ENCODE measurements around the gene IRF5. TPM values are rescaled to one million over a fixed set of nuclear protein-coding genes. Genes with fewer than 3 reads are reported as not detected.

The IRF5 gene
- total and polyA plus RNA-seq, 10 donors, result 26.2 to 56.3 (median 42.2) TPM

DNA sequence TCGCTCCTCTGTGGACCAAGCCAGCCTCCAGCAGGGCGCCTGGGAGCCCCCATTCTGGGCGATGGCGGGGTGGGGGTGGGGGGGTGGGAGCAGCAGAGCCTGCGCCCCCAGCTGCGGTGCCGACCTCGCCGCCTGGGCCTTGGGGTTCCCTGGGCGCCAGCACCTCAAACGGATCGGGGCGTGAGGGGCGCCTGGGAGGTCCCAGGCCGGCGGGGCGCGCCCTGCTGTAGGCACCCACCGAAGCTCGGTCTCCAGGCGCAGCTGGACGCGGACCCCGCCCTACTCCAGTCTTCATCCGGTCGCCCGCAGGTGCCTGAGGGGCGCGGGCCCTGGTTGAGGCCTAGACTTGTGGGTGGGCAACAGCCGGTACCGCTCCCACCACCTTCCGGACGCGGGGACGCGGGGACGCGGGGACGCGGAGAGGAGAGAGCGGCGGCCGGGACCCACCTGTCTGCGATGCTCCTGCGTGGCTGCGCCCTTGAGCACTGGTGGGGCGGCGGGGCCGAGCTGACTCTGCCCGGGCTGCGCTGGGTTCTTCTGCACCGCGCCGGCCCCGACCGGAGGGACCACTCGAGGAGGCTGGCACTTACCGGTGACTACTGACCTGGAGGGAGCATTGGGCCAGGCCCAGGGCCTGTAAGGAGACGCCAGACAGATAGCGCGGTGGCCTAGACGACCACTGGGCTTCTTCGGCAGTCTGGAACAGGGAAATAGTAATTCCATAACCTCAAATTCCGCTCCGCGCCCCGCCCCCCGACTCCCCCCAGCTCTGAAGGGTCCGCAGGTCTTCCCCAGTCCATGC, 21.7 kb upstream of the IRF5 start:
- DNase-seq, result peak; percentile 68
- no peaks in the 10 kb centered on the region for H3K36me3 ChIP-seq
- H3K27me3 ChIP-seq (replicated peaks in 1 of 7), result peaks cover 0 to 59% (median 27%) of the 10 kb centered on the region in 7 donors
- H3K9me3 ChIP-seq, result no peaks in the 10 kb centered on the region
- no peak overlapping the region for H3K27ac ChIP-seq
- 26 to 58% (median 42%) methylated on average over 33 to 69 of the region's 69 CpGs for WGBS, 5 donors
- peaks cover 3 to 27% (median 16%) of the 10 kb centered on the region in 6 donors for H3K4me1 ChIP-seq
- peak overlapping the region in 4 of 8 donors; percentile 21 to 61 (median 28) for H3K4me3 ChIP-seq
- intact Hi-C loops (cut with DNase I; ENCODE audit: low total_unique reads), result no loop called here
- TF ChIP-seq POLR2A (IDR thresholded peaks at IDR 0.05), result no peak
- TF ChIP-seq, protein P1, sequence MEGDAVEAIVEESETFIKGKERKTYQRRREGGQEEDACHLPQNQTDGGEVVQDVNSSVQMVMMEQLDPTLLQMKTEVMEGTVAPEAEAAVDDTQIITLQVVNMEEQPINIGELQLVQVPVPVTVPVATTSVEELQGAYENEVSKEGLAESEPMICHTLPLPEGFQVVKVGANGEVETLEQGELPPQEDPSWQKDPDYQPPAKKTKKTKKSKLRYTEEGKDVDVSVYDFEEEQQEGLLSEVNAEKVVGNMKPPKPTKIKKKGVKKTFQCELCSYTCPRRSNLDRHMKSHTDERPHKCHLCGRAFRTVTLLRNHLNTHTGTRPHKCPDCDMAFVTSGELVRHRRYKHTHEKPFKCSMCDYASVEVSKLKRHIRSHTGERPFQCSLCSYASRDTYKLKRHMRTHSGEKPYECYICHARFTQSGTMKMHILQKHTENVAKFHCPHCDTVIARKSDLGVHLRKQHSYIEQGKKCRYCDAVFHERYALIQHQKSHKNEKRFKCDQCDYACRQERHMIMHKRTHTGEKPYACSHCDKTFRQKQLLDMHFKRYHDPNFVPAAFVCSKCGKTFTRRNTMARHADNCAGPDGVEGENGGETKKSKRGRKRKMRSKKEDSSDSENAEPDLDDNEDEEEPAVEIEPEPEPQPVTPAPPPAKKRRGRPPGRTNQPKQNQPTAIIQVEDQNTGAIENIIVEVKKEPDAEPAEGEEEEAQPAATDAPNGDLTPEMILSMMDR (IDR thresholded peaks at IDR 0.05 in 8 of 11, conservative IDR thresholded peaks at IDR 0.05 in 3 of 11), result no peak
- TF ChIP-seq POLR2AphosphoS5 (IDR thresholded peaks at IDR 0.05), result no peak

GRCh38 chr7:128916643-128916915, 21.1 kb upstream of the IRF5 start:
- Histone ChIP-seq H3K27me3 (replicated peaks in 1 of 7) (peaks cover 0 to 59% (median 27%) of the 10 kb centered on the region in 7 donors), H3K4me1 (peaks cover 3 to 25% (median 16%) of the 10 kb centered on the region in 6 donors), H3K4me3 (no peak overlapping the region), H3K27ac (no peak overlapping the region), H3K36me3 (no peaks in the 10 kb centered on the region), H3K9me3 (no peaks in the 10 kb centered on the region)
- DNase-seq, result no peak
- 92 to 97% (median 95%) methylated on average over 7 of the region's 7 CpGs for WGBS, 5 donors
- intact Hi-C loops (cut with DNase I; ENCODE audit: low total_unique reads), result no loop called here
- TF ChIP-seq POLR2A (IDR thresholded peaks at IDR 0.05), result no peak
- TF ChIP-seq, protein P1 (IDR thresholded peaks at IDR 0.05 in 8 of 11, conservative IDR thresholded peaks at IDR 0.05 in 3 of 11), result no peak
- no peak for TF ChIP-seq POLR2AphosphoS5 (IDR thresholded peaks at IDR 0.05)

DNA sequence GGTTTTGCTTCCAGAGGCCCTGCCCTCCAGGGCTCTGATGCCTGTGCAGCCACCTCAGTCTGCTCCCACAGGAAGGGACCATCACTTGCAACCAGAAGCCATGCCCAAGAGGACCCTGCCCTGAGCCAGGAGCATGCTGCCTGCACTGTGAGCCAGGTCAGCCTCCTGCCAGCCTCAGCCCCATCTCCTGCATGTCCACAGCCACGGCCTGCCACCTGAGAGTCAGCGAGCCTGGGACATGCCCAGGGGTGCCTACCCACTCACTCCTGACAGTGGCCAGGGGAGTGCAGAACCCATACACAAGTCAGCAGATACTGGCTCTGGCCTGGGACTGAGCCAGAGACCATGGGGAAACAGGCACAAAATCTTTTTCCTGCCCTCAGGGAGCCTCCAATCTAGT, 20.6 kb upstream of the IRF5 start:
- H3K9me3 ChIP-seq, result no peaks in the 10 kb centered on the region
- H3K4me1 ChIP-seq, result peaks cover 3 to 25% (median 16%) of the 10 kb centered on the region in 6 donors
- TF ChIP-seq POLR2A (IDR thresholded peaks at IDR 0.05) (no peak), POLR2AphosphoS5 (IDR thresholded peaks at IDR 0.05) (no peak)
- TF ChIP-seq, protein P1 (IDR thresholded peaks at IDR 0.05 in 8 of 11, conservative IDR thresholded peaks at IDR 0.05 in 3 of 11), result no peak
- 88 to 100% (median 95%) methylated on average over 2 of the region's 2 CpGs; no CpG with 5 or more reads in 1 of the 5 donors for whole genome bisulfite sequencing, 5 donors
- no peak overlapping the region for H3K4me3 ChIP-seq
- intact Hi-C loops (cut with DNase I; ENCODE audit: low total_unique reads), result no loop called here
- no peak overlapping the region for H3K27ac ChIP-seq
- H3K36me3 ChIP-seq, result no peaks in the 10 kb centered on the region
- DNase-seq, result peak; percentile 67
- H3K27me3 ChIP-seq (replicated peaks in 1 of 7), result peaks cover 0 to 61% (median 27%) of the 10 kb centered on the region in 7 donors

- WGBS, 5 donors, result 80 to 88% (median 86%) methylated on average over 8 of the region's 8 CpGs
- Histone ChIP-seq H3K36me3 (no peaks in the 10 kb centered on the region), H3K27ac (no peak overlapping the region), H3K4me3 (no peak overlapping the region), H3K27me3 (replicated peaks in 1 of 7) (peaks cover 0 to 70% (median 27%) of the 10 kb centered on the region in 7 donors), H3K4me1 (peaks cover 3 to 25% (median 16%) of the 10 kb centered on the region in 6 donors), H3K9me3 (no peaks in the 10 kb centered on the region)
- TF ChIP-seq POLR2A (IDR thresholded peaks at IDR 0.05) (no peak), POLR2AphosphoS5 (IDR thresholded peaks at IDR 0.05) (no peak)
- TF ChIP-seq, protein P1 (IDR thresholded peaks at IDR 0.05 in 8 of 11, conservative IDR thresholded peaks at IDR 0.05 in 3 of 11), result no peak
- intact Hi-C loops (cut with DNase I; ENCODE audit: low total_unique reads), result no loop called here
- peak; percentile 40 for DNase-seq
These were observed 19.6 kb upstream of the IRF5 start for GRCh38 chr7:128918016-128918665.

All from spleen (tissue), 11 donors.